RKO (cell line): ENCODE results near the gene IL18R1.
A peak's percentile ranks its signal among the peaks of the same experiment; 100 is the strongest.
"Not testable (repeated sequence)": the region's sequence is repeated elsewhere in the genome, so short reads cannot be mapped to it uniquely, and the experiment has no call there.

Experiments used
- DNase-seq: peaks from one replicate; pipeline ENCODE4 v3.0.0-alpha.2; 2016; ENCODE audit warnings: low spot score

Gene IL18R1

GRCh38 chr2:102355526-102356380, at the start of gene IL18R1:
IL18R1 (plus strand) TSS chr2:102355796; CDS start chr2:102362661, 6,865 bp downstream.
- DNase-seq, result peak; percentile 82

DNA sequence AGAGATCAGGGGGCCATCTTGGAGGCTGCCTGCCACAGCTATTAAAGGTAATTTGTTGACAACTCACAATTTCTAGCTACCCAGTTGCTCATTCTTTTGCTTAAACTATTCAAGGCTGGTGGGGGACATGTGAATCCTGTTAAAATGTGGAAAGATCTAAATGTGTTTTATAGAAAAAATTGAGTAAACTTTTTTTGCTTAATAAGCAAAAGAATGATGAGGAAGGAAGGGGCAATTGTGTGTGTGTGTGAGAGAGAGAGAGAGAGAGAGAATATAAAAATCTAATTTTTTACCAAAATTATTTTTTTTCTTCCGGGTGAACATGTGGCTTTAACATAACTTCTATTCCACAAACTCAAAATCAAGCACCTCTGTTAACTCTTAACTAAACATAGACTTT, 49.5 kb upstream of the IL18R1 start:
- no peak for DNase-seq

DNA sequence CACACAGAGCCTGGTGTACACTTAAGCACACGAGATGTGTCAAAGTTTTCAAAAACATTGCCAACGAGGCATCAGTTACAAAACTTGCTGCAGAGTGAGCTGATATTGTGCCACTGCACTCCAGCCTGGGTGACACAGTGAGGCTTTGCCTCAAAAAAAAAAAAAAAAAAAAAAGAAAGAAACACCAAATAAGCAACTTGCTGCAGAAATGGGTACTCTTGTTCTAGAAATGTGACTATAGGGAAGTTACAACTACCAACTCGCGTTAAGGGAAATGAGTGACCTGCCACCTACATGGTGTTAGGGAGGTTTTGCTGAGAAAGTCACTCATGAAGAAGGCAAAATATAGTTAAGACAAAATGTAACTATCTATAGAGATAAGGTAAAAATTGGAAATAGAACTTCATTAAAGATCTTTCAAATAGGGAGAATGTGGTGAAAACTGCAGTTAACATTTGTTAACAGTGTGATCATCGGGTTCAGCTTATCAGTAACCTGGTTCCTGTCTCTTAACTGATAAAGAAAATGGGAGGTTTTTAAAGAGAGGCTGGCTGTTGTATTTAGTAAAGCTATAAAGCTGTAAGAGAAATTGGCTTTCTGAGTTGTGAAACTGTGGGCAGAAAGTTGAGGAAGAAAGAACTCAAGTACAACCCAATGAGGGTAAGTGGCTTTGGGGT, 44.5 kb upstream of the IL18R1 start, which contains the start of gene IL1RL1:
Gene IL1RL1, plus strand, starts transcription at position 600 of the 677 bp plus-strand sequence. CDS start 26,702 bp downstream, outside the sequence.
- DNase-seq, result no peak

- peak; percentile 84 for DNase-seq
These were observed 42.6 kb upstream of the IL18R1 start for GRCh38 chr2:102313025-102313424.

- DNase-seq, result no peak
These were observed 42.1 kb upstream of the IL18R1 start for GRCh38 chr2:102313471-102313870.

DNA sequence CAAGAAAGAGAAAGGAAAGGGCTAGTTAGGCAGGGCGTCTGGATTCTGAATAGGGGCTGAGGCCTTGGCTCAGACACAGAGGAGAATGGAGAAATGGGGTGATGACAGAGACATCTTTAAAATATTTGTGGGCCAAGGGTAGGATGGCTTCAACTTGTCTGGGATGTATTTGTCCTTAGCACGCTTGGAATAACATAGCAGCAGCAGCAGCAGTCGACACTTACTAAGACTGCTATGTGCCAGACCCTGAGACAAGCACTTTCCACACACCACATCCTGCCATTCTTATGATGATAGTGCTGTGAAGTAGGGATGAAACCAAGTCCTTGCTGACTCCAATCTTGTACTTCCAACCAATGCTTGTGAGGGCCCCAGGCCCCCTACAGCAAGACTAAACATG, 41.6 kb upstream of the IL18R1 start:
- DNase-seq, result no peak

GRCh38 chr2:102315921-102316320, 39.7 kb upstream of the IL18R1 start:
- no peak for DNase-seq

DNA sequence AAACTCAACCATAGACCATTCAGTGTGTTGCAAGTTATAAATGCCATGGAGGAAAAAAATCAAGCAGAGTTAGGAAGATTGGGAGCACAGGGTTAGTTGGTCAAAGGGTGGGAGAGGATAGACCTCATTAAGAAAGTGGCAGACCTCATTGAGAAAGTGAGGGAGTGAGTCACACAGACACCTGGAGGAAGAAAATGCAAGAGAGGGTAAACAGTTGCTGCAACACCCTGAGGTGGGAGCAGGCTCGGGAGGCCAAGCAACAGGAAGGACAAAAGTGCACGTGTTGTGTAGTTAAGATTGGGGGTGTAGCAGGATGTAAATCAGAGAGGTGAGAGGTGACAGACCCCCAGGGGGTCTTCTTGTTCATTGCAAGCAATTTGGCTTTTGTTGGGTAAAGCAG, 37.9 kb upstream of the IL18R1 start:
- DNase-seq, result no peak

- no peak for DNase-seq
These were observed 37.2 kb upstream of the IL18R1 start for GRCh38 chr2:102318437-102318836.

DNA sequence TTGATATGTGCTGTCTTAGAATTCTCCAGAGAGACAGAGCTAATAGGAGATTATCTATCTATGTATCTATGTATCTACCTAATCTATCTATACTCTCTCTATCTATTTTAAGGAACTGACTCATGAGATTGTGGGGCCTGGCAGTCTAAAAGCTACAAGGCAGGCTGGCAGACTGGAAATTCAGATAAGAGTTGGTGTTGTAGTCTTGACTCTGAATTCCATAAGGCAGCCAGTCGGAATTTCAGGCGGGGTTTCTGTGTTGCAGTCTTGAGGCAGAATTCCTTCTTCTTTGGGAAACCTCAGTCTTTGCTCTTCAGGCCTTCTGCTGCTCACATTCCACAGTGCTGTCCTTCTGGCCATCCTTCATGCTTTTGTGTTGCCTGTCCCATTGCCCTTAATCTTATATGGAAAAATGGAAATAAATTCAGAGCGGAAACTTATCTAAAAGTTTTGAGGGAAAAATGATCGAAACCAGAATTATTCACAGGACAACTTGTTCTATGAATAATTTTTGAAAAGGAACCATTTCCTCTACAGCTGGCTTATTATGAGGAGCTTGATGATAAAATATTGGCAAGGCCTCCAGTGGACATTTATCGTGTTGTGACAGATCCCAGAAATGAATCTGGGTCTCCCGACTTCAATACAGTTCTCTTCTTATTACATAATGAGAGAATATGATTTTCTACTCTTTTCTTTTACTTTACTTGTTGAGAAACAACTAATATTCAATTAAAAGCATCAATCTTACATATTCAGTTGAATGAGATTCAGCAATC, 33.5 kb upstream of the IL18R1 start:
- no peak for DNase-seq

- DNase-seq, result not testable (repeated sequence)
These were observed 30.7 kb upstream of the IL18R1 start for GRCh38 chr2:102324914-102325313.

- no peak for DNase-seq
These were observed 24.1 kb upstream of the IL18R1 start for GRCh38 chr2:102331311-102331980.

- DNase-seq, result no peak
These were observed 21.1 kb upstream of the IL18R1 start for GRCh38 chr2:102334486-102334885.

DNA sequence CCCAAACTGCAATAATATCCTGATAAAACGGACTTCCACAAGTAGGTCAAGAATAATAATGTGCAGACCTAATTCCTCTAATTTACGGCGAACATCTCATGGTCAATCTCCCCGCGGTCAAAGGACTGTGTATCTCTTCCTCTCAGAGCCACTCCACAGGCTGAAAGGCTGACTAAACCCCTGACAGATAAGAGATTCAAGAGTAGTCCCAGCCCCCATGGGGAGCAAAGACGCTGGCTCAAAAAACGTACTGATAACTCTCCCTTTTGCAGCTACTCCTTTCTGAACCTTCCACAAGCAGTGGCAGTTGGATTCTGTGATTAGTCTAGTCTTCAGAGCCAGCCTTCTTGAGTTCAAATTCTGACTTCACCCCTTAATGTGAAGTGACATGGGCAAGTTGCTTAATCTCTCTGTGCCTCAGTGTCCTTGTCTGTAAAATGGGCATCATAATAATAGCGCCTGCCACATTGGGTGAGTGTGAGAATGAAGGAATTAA, 19.7 kb upstream of the IL18R1 start:
- no peak for DNase-seq

DNA sequence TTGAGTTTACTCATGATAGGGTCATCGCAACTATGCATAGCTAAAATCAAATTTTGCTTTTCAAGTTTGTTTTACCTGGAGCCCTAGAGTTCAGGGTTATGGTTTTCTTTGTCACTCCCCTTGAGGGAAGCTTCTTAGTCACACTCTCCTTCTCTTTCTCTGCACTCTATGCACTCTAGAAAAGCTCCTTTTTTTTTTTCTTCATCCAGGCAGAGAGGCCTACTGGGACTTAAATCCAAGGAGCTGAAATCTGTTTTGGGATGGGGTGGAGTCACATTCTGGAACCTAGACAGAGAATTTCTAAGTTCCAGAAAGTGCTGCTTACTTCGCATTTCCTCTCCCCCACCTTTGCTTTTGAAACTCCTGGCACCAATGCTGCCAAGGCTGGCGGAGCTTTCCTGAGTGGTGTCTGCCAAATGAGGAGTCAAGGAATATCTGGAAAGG, 19.1 kb upstream of the IL18R1 start:
- DNase-seq, result no peak

DNA sequence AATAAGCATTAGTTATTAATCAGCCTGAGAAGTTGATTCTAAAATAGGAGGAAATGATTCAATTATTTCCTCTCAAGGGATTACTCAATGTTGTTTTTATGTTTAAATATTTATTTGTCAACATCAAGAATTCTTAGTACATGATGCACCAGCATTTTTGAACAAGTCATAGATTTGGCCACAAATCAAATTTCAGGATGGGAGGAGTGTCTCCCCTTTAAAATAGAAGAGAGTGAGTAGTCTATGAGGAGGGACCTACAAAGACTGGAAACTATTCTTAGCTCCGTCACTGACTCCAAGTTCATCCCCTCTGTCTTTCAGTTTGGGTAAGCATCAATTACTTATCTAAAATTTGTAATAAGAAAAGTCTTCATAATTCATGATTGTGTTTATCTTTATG, 18.6 kb upstream of the IL18R1 start:
- peak; percentile 9 for DNase-seq

DNA sequence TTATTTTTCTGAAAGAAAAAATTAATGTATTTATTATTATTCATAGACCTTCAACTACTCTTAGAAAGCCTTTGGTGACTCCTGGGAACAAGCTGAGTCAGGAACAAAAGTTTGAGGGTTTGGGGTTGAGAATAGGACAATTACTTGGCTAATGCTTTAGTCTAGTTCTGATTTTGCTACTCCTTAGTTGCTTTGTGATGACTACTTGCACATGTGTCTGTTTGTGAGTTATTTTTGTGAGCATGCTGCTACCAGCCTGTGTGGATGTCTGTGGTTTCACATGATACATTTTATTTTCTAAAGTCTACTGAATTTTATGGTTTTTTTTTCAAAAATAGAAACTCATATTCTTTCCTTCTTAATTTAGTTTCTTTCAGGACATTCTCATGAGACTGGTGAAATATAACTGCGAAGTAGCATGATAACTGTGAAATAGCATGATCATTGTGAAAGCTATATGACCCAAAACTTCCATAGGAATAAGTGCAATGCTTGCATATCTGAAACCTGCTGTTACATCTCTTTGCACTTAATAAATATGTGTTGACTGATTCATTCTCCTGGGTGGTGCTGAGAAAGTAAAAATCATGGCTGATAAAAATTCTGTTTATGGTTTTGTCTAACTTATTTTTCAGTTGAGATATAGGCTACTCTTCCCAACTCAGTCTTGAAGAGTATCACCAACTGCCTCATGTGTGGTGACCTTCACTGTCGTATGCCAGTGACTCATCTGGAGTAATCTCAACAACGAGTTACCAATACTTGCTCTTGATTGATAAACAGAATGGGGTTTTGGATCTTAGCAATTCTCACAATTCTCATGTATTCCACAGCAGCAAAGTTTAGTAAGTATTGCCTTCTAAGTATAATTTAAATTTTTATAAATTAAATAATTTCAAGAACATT, 17.9 kb upstream of the IL18R1 start:
- DNase-seq, result no peak

DNA sequence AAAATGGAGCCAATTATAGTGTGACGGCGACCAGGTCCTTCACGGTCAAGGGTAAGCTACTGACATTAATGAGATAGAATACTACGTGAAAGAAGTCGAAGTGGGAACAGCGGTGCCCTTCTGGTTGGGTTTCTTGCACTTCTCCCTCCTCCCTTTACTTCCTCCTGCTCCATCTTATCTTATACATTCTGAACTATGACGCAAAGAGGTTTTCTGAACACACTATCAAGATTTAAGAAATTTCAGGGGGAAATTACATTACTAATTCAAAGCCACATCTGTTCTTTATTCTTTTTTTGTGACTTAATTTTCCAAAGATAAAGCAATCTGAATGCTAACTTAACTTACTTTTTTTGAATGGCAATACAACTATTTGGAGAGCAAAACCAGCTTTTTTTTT, 14.8 kb upstream of the IL18R1 start:
- DNase-seq, result no peak

GRCh38 chr2:102342888-102343287, 12.7 kb upstream of the IL18R1 start:
- DNase-seq, result no peak

DNA sequence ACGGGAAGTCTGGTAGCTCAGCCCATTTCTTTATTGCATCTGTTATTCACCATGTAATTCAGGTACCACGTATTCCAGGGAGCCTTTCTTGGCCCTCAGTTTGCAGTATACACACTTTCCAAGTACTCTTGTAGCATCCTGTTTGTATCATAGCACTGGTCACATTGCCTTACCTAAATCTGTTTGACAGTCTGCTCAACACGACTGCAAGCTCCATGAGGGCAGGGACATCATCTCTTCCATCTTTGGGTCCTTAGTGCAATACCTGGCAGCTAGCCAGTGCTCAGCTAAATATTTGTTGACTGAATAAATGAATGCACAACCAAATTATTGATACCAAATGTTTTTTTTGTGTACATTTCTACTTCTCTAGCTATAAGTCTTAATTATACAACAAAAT, 11.2 kb upstream of the IL18R1 start:
- DNase-seq, result no peak
